ENCODE measurements around the gene IL1R2.

IL1R2 gene

DNA sequence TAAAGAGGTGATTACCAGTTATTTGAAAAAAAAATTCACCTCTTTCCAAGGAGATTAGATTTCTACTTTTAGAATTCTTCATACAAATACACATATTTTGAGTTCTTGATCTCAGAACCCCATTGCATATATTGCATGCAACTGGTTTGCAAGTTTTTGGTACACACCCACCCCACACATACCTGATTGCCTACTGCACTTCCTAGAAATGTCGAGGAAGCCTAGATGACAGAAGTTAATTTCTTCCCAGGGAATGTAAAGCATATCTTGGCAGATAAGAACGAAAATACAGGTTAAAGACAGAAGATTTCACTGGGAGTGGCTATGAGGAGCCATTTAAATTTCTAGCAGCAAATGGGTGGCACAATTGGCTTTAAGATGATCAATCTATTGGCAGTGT is 83.7 kb downstream of the IL1R2 start:
- Histone ChIP-seq H3K27ac (ENCODE audit: low read depth, low read length) (no peak overlapping the region), H3K4me1 (ENCODE audit: control insufficient read depth in 5 of 5, insufficient read depth in 5 of 5, low read length in 5 of 5) (peaks cover 0 to 5% (median 3%) of the 10 kb centered on the region in 5 donors), H3K9ac (ENCODE audit: low read length in 5 of 5) (no peak overlapping the region), H3K27me3 (ENCODE audit: control insufficient read depth in 5 of 5, insufficient read depth in 4 of 5, low read length in 5 of 5) (no peaks in the 10 kb centered on the region), H3K9me3 (ENCODE audit: control insufficient read depth in 5 of 5, low read length in 5 of 5) (no peaks in the 10 kb centered on the region), H3K36me3 (ENCODE audit: control insufficient read depth in 5 of 5, insufficient read depth in 5 of 5, low read length in 5 of 5) (no peaks in the 10 kb centered on the region), H3K4me3 (ENCODE audit: low read depth in 1 of 5, low read length in 5 of 5) (no peak overlapping the region)

DNA sequence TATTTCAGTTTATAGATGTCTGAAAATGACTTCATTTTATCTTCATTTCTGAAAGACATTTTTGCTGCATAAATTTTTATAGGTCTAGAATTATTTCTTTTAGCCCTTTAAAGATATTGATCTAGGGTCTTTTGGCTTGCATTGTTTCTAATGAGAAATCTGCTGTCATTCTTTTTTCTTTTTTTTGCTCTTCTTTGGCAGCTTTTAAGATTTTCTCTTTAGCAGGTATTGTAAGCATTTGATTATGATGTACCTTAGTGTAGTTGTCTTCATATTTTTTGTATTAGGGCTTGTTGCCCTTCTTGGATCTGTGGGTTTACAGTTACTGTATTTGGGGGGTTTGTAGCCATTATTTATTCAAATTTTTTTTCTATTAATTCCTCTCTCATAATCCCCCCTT is 84.8 kb downstream of the IL1R2 start:
- no peak overlapping the region for H3K27ac ChIP-seq (ENCODE audit: low read depth, low read length)
- no peak overlapping the region for H3K9ac ChIP-seq (ENCODE audit: low read length in 5 of 5)
- peaks cover 0 to 3% (median 0%) of the 10 kb centered on the region in 5 donors for H3K4me1 ChIP-seq (ENCODE audit: control insufficient read depth in 5 of 5, insufficient read depth in 5 of 5, low read length in 5 of 5)
- no peak overlapping the region for H3K4me3 ChIP-seq (ENCODE audit: low read depth in 1 of 5, low read length in 5 of 5)
- H3K36me3 ChIP-seq (ENCODE audit: control insufficient read depth in 5 of 5, insufficient read depth in 5 of 5, low read length in 5 of 5) = no peaks in the 10 kb centered on the region
- H3K9me3 ChIP-seq (ENCODE audit: control insufficient read depth in 5 of 5, low read length in 5 of 5) = no peaks in the 10 kb centered on the region
- H3K27me3 ChIP-seq (ENCODE audit: control insufficient read depth in 5 of 5, insufficient read depth in 4 of 5, low read length in 5 of 5) = no peaks in the 10 kb centered on the region

Measured in subcutaneous abdominal adipose tissue (tissue), 5 donors.